ENCODE data around the gene PLAC9.
"Not testable (repeated sequence)": the region's sequence is repeated elsewhere in the genome, so short reads cannot be mapped to it uniquely, and the experiment has no call there.

PLAC9 gene

DNA sequence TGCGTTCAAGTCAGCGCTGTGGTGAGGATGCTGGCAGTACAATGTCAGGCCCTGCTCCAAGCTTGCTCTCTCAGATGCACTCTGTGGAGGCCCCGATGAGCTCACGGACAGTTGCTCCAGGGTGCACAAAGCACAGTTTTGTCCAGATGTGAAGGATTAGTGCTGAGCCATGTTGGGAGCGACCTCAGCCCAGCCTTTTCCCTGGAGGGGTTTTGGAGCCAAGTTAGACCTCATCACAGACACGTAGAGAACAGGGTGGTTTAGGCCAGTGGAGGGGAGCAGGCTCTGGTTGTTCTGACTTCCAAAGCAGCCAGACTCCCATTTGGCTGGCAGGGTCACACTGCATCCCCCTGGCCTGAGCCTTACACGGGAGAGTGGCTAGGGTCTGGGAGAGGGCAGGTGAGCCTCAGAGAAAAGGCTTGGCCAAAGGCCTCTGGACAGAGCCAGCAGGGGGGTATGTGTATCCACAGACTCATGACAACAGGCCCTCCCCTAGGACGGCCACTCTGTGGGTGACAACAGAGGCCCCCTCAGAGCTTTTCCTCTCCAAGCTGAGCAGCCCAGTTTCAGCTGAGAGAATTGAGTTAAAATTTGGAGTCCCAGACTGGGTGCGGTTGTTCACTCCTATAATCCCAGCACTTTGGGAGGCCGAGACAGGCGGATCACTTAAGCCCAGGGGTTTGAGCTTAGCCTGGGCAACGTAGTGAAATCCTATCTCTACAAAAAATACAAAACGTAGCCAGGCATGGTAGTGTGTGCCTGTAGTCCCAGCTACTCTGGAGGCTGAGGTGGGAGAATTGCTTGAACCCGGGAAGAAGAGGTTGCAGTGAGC is 4.7 kb downstream of the PLAC9 start:
- in situ Hi-C loops (cut with HindIII; ENCODE audit: low pct_ligation_motif_present, low pct_unique_long_range_greater_than_20kb, low sequenced_read_pairs): no loop called here
- DNase-seq: no peak

DNA sequence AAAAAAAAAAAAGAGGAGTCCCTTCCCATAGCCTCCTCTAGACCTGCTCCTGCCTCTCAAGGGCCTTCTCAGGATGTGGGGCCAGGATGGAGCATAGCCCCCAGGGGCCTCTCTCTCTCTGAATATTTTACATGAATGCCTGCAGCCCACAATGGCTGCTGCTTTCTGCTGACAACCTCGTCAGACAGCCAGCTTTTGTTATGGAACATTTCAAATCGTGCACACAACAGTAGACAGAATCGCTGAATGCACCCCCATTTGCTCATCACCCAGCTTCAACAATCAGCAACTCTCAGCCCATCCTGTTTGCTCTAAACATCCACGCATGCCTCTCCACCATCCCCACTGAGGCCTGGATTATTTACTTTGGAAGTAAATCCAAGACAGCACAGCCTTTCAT is 5.4 kb downstream of the PLAC9 start:
- no peak for DNase-seq
- in situ Hi-C loops (cut with HindIII; ENCODE audit: low pct_ligation_motif_present, low pct_unique_long_range_greater_than_20kb, low sequenced_read_pairs): no loop called here

DNA sequence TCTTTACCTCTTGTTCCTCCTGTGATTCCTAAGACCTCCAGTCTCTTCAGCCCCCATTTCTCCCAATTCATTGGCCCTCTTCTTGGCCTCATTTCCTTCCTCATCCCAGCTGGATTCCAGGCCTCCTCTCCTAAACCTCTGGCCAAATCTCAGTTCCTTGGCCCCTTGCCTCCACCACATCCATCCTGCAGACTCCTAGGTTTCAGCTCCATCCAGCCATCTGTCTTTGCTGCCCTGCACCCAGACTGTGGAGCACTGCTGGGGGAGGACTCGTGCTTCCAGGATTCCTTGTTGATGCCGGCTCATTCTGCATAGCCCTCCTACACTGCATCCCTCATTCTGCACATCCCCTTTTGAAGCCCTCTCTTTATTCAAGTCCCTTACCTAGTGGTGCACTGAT is 6.7 kb downstream of the PLAC9 start:
- DNase-seq: no peak
- in situ Hi-C loops (cut with HindIII; ENCODE audit: low pct_ligation_motif_present, low pct_unique_long_range_greater_than_20kb, low sequenced_read_pairs): no loop called here

DNA sequence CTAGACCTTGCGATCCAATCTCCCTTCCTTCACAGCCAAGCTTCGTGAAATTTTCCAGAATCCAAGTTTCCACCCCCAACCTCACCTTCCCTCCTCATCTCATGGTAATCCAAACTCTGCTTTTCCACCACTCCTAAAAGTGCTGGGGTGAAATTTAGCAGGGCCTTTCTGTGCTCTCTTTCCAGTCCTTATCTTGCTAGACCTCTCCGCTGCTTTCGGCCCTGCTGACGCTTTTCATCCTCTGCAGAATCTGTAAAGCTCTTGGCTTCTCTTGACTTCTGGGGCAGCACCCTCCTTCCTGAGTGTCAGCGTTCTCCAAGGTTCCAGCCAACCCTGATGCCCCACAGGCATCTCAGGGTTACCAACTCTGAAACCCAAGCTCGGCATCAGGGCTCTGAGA is 7.7 kb downstream of the PLAC9 start:
- in situ Hi-C loops (cut with HindIII; ENCODE audit: low pct_ligation_motif_present, low pct_unique_long_range_greater_than_20kb, low sequenced_read_pairs): no loop called here
- no peak for DNase-seq

DNA sequence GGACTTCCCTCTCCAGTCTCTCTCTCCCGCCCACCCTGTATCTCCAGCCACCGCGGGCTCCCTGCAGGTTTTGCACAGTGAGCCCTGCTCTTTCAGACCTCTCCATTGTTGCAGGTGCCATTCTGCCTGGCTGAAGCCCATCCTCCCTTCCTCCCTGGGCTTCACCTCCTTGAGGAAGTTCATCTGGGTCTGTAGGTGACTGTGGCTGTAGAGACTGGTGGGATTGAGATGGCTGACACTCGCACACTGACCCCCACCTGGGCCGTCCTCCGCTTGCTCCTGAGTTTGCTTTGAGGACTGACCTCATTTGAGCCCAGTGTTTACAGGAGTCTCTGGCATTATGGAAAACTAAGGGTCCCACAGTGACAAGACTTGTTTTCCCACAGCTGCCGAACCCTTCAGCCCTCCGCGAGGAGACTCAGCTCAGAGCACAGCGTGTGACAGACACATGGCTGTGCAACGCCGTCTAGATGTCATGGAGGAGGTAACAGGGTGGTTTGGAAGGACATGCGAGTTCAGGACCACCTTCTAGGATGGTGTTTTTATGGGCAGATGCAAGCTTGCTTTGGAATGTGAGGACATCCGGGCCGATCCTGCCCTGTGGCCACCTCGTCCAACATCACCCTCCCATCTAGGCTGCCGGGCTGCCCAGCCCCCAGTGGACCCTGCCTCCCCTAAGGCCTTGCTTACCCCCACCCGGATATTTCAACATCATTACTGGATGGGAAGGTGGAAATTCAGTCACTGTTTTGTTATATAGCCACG is 9.3 kb downstream of the PLAC9 start:
- no peak for DNase-seq
- in situ Hi-C loops (cut with HindIII; ENCODE audit: low pct_ligation_motif_present, low pct_unique_long_range_greater_than_20kb, low sequenced_read_pairs): no loop called here

DNA sequence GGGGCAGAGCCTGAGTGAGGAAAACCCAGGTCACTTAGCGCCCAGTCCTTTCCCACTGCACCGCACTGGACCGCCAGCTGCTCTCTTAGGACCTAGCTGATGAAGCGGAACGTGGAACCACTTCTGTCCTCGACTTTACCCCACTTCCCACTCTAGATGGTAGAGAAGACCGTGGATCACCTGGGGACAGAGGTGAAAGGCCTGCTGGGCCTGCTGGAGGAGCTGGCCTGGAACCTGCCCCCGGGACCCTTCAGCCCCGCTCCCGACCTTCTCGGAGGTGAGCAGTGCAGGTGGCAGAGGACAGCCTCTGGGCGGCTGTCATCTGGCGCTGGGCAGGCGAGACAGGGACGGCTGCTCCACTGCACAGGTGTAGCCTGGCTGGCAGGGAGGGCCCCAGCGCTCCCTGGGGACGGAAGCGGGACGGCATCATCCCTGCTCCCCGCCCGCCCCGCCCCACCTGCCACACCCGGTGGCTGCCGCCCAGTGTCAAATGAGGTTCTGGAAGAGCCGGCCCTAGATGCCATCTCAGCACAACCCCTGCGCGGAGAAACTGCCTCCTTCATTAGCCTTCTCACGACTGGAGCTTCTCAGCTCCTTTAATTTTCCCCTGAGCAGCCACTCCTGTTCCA is 11.7 kb downstream of the PLAC9 start:
- DNase-seq: no peak
- in situ Hi-C loops (cut with HindIII; ENCODE audit: low pct_ligation_motif_present, low pct_unique_long_range_greater_than_20kb, low sequenced_read_pairs): no loop called here

DNA sequence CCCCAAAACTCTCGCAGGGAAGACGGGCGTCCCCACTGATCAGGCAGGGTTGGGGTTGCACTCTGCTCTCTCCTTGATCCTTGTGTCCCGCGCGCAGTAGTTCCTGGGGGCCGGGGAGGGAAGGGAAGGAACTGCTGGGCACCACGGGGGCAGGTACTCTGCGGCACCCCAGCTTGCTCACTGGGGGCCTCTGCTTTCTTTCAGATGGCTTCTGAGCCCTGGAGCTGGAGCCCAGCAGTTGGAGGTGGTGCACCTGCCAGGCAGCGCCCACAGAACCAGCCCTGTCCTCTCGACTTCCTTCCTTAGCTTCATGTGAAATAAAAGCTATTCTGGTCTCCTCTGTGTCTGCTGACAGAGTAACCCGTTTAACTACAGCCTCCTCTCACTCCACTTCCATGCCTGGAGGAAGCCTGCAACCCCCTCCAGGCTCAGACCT is 12.2 kb downstream of the PLAC9 start:
- no peak for DNase-seq
- in situ Hi-C loops (cut with HindIII; ENCODE audit: low pct_ligation_motif_present, low pct_unique_long_range_greater_than_20kb, low sequenced_read_pairs): no loop called here

DNA sequence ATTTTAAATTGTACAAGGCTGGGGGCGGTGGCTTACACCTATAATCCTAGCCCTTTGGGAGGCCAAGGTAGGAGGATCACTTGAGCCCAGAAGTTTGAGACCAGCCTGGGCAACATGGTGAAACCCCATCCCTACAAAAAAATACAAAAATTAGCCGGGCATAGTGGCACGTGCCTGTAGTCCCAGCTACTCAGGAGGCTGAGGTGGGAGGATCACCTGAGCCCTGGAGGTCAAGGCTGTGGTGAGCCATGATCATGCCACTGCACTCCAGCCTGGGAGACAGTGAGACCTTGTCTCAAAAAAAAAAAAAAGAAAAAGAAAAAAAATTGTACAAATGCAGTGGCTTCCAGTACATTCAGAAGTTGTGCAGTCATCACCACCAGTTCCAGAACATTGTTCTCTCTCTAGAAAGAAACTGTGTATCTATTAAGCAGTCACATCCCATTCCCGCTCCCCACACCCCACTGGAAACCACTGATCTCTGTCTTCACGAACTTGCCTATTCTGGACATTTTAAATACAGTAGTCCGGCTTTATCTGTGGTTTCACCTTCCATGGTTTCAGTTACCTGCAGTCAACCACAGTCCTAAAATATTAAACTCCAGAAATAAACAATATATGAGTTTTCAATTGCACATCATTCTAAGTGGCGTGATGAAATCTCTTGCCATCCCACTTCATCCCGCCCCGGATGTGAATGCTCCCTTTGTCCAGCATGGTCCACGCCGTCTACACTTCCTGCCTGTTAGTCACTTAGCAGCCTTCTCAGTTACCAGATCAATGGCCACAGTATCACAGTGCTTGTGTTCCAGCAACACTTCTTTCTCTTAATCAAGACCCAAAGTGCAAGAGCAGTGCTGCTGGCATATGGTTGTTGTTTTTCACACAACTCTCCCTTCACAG is 13.1 kb downstream of the PLAC9 start:
- DNase-seq; in situ Hi-C loops (cut with HindIII; ENCODE audit: low pct_ligation_motif_present, low pct_unique_long_range_greater_than_20kb, low sequenced_read_pairs): not testable (repeated sequence)

DNA sequence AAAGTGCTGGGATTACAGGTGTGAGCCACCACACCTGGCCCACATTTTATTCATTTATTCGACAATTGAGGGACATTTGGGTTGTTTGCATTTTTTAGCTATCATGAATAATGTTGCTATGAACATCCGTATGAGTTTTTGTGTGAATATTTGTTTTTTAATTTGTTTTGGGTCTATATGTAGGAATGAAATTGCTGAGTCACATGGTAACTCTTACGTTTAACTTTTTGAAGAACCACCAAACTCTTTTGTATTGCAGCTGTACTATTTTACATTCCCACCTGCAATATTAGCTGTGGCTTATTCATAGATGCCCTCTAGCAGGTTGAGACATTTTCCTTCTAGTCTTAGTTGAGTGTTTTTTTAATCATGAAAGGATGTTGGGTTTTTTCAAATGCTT is 14.4 kb downstream of the PLAC9 start:
- in situ Hi-C loops (cut with HindIII; ENCODE audit: low pct_ligation_motif_present, low pct_unique_long_range_greater_than_20kb, low sequenced_read_pairs): no loop called here
- DNase-seq: no peak

DNA sequence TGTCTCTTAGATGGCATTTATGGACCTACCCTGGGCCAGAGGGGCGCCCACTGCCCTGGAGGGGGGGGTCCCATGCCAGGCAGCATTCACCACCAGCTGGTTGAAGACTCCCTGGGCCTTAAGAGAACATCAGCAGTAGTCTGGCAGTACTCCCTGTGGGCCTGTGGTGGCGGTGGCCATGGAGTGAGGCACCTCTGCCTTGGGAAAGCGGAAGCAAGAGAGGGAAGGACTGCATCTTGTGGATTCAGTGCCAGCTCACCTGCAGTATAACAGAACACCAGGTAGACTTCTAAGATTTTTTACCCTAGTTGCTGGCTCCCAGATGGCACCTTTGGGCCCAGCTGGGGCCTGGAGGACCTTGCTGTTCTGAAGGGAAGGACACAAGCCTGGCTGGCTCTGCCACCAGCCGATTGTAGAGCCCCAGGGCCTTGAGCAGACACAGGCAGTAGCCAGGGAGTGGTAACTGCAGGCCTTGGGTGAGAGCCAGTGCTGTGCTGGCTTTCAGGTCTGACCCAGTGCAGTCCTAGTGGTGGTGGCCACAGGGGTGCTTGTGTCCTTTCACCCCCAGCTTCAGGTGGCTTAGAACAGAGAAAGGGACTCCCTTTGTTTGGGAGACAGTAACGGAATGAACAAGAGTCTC is 15.8 kb downstream of the PLAC9 start:
- no peak for DNase-seq
- in situ Hi-C loops (cut with HindIII; ENCODE audit: low pct_ligation_motif_present, low pct_unique_long_range_greater_than_20kb, low sequenced_read_pairs): no loop called here

DNA sequence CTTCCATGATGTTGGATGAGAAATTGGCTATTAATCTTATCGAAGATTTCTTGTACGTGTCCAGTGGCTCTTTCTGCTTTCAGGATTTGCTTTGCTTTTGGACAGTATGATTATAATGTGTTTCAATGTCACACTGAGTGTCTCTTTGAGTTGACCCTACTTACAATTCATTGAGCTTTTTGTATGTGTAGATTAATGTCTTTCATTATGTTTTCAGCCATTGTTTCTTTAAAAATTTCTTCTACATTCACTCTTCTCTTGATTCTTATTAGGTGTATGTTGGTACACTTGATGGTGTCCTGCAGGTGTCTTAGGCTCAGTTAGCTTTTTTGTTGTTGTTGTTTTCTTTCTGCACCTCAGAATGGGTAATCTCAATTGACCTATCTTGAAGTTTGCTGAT is 16.6 kb downstream of the PLAC9 start:
- in situ Hi-C loops (cut with HindIII; ENCODE audit: low pct_ligation_motif_present, low pct_unique_long_range_greater_than_20kb, low sequenced_read_pairs): no loop called here
- DNase-seq: no peak

DNA sequence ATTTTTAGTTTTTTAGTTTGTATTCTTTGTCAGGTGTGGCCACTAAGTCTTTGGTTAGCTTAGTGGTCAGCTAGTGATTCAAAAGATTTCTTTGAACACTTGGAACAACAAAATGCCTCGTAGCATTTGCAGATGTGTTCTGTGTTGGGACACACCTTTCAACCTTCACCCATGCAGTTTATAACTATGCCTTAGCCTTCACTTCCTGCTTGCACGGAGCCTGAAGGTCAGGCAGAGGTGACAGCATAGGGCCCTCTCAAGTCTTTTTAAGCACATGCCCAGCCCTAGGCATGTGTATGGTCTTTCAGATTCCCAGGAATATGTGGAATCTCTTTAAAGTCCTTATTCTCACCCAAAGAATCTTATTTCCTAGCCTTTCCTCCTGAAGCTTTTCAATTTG is 17.6 kb downstream of the PLAC9 start:
- in situ Hi-C loops (cut with HindIII; ENCODE audit: low pct_ligation_motif_present, low pct_unique_long_range_greater_than_20kb, low sequenced_read_pairs): no loop called here
- DNase-seq: no peak

DNA sequence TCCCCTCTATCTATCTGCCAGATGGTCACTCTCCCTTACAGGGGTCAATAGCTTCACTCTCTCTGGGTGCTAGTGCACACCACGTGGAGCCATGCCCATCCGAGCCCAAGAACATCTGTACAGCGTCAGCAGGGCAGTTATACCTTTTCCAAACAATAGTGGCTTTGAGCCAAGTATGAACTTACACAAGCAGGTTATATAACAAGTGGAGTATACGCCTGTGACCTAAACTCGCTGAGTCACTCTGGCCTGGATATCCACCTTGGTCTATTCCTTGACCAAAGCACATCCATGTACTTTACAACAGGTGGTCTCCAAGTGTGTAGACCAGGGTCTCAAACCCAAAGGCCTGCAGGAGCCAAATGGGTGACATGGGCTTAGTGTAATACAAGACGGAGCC is 20.3 kb downstream of the PLAC9 start:
- DNase-seq: no peak
- in situ Hi-C loops (cut with HindIII; ENCODE audit: low pct_ligation_motif_present, low pct_unique_long_range_greater_than_20kb, low sequenced_read_pairs): no loop called here

DNA sequence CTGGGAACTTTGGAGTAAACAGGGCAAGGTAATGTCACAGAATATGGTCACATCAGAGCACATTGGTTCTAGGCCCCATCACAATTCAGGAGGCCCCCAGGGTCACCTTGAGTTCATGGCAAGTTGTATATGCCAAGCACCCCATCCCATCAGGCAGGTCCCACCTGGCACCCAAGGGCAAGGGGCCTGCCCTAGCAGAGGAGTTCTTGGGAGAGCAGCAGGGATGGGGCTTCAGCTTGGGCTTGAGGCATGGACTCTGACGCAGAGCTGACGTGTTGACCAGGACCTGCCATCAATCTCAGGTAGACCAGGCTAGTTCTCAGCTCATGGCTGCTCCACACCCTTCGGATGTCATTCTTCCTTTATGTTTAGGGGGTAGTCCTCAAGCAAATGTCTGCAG is 20.9 kb downstream of the PLAC9 start:
- no peak for DNase-seq
- in situ Hi-C loops (cut with HindIII; ENCODE audit: low pct_ligation_motif_present, low pct_unique_long_range_greater_than_20kb, low sequenced_read_pairs): no loop called here

DNA sequence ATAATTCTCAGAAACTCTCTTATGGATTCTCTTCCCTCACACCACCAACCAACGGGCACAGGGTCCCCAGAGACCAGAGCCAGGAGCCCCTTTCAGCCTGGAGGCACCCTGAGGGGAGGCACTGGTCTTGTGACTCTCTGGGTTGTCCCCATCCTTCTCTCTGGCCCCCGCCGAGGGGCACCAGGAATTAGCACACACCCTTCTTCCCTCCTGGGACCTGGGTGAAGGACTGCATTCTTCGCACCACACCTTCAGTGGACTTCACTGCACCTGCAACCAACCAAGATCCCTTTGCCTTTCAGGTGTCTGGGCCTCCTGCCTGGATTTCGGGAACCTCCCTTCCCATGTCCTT is 22.1 kb downstream of the PLAC9 start:
- no peak for DNase-seq
- in situ Hi-C loops (cut with HindIII; ENCODE audit: low pct_ligation_motif_present, low pct_unique_long_range_greater_than_20kb, low sequenced_read_pairs): no loop called here

DNA sequence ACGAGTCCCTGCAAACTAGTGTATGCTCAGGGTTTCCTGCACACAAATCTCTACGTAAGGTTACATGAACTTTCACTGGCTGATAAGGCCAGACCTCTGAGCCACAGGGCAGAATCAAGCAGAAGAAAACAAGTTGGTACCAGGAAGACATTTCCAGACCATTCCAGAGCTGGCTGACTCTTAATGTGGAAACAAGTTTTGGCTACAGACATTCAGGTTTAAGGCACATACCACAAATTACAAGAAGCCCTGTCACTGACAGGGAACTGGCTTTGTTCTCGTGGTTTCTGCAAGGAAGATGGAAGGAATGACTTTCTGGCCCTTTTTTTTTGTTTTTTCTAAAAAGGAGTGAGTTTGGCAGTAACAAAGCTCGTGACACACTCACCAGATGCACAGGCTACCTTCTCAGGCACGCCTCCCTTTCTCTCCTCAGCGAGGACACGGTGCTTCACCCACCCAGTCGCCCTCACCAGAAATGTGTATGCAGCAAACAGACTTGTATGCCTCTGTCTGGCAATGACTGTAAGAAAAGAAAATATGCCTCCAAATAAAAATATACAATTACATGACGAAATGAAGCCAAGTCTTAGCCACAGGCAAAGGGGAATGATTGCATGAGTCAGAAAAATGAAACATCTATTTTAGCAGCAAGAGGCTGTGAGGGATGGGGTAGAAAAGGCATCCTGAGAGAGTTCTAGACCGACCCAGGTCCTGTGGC is 22.6 kb downstream of the PLAC9 start:
- no peak for DNase-seq
- in situ Hi-C loops (cut with HindIII; ENCODE audit: low pct_ligation_motif_present, low pct_unique_long_range_greater_than_20kb, low sequenced_read_pairs): no loop called here

DNA sequence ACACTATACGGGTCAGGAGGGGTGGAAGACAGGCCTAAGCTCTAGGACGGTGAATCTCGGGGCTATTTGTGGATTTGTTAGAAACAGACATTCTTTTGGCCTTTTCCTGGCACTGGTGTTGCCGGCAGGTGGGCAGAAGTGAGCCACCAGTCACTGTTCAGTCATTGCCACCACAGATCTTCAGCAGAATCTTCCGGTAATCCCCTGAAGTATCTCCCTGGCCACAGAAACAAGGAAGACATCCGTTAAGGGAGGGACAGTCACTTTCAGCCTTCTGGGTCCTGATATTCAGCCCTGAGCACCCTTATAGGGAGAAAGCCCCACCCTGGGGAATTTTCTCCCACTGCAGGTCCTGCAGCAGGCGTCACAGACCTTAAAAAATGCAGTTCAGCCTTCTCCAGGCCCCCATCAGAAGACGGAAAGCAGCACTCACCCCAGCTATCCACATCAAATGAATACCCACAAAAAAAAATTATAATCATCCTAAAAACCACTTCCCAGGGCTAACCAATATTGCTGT is 23.2 kb downstream of the PLAC9 start:
- DNase-seq: no peak
- in situ Hi-C loops (cut with HindIII; ENCODE audit: low pct_ligation_motif_present, low pct_unique_long_range_greater_than_20kb, low sequenced_read_pairs): no loop called here

DNA sequence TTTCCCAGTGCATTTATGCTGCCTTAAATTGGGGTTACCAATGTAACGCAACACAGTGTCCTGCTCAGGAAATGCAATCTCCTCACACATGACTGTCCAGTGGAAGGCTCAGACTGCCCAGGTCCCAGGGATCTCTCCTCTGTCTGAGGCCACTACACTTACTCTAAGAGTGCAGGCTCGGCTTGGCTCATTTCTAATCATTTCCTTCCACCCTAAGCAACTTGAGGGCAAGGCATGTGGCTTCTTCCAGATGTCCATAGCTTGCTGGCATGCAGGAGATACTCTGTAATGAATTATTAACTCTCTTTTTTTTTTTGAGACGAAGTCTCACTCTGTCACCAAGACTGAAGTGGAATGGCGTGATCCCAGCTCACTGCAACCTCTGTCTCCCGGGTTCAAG is 23.7 kb downstream of the PLAC9 start:
- DNase-seq: no peak
- in situ Hi-C loops (cut with HindIII; ENCODE audit: low pct_ligation_motif_present, low pct_unique_long_range_greater_than_20kb, low sequenced_read_pairs): no loop called here

All from ACHN (cell line).